Colonic mucosa (tissue), 4 donors: ENCODE data around the gene FMC1. TPM values are rescaled to one million over a fixed set of nuclear protein-coding genes. Genes with fewer than 3 reads are reported as not detected.

ENCODE experiments used
- DNase-seq: peaks from one replicate; pipeline ENCODE4 v3.0.0-alpha.2; 2020
- H3K27ac ChIP-seq: fragments of 200-600 bp; one replicate; pipeline ENCODE4 v1.8.0; 2021
- H3K27me3 ChIP-seq: fragments of 200-600 bp; one replicate; pipeline ENCODE4 v1.8.0; 2021
- H3K36me3 ChIP-seq: fragments of 200-600 bp; one replicate; pipeline ENCODE4 v1.8.0; 2021
- H3K4me1 ChIP-seq: fragments of 200-600 bp; one replicate; pipeline ENCODE4 v1.8.0; 2021; ENCODE audit warnings: mild to moderate bottlenecking
- H3K4me3 ChIP-seq: fragments of 200-600 bp; one replicate; pipeline ENCODE4 v1.8.0; 2021
- H3K9ac ChIP-seq, 2 donors: one replicate each; pipeline ENCODE4 v1.7.0; 2013; ENCODE audit warnings: control low read depth in 2 of 2, low read depth in 2 of 2, low read length in 2 of 2
- H3K9me3 ChIP-seq: fragments of 200-600 bp; one replicate; pipeline ENCODE4 v1.8.0; 2021
- intact Hi-C: fragments of 100-400 bp; cut with DNase I; formaldehyde crosslinking; loops from one replicate; pipeline ENCODE4 v1.14.1; 2022
- total RNA-seq, 2 donors: library from RNA; stranded (reverse); fragmentation: NEBNext Ultra II Directional in 1 of 2; extraction: Animal tissue kit (Norgen Biotek cat#: 25700) in 1 of 2; gene quantifications; one replicate each; pipeline ENCODE4 v1.2.1, GENCODE V29; 2021
- TF ChIP-seq, protein P1 (sequence below): fragments of 200-600 bp; IDR thresholded peaks from one replicate; pipeline ENCODE4 v1.8.0; 2022; ENCODE audit warnings: antibody characterized with exemption, mild to moderate bottlenecking
- donor health status: healthy.
- donor health status: DM: no; HTN: no; CAD: no.
- donor health status: DM: no; HTN: no; CAD: no.

FMC1 gene
- total RNA-seq, 2 donors from 2014 or later: 21.6 to 23.0 TPM

DNA sequence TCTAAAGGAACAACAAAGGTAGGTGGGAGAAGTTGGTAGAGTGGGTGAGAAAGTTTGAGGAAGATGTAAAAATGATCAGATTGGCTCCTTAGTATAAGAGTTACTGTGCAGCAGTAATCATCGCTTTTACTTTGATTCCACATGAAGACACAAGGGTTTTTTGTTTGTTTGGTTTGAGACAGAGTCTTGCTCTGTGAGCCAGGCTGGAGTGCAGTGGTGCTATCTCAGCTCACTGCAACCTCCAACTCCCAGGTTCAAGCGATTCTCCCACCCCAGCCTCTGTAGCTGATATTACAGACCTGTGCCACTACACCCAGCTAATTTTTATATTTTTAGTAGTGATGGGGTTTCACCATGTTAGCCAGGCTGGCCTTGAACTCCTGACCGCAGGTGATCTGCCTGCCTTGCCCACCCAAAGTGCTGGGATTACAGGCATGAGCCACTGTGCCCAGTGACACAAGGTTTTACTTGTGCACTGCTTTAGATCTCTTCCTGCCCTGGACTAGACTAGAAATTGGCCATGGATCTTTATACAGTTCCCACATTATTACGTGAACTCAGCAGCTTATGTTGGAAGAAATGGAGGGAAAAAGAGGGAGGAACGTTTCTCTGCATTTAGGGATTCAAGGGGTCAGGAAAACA, 29.3 kb downstream of the FMC1 start:
- H3K4me3 ChIP-seq: no peak overlapping the region
- DNase-seq: no peak
- H3K36me3 ChIP-seq: no peaks in the 10 kb centered on the region
- no peak overlapping the region for H3K9ac ChIP-seq
- no peaks in the 10 kb centered on the region for H3K27me3 ChIP-seq
- no peaks in the 10 kb centered on the region for H3K4me1 ChIP-seq
- H3K9me3 ChIP-seq: no peaks in the 10 kb centered on the region
- TF ChIP-seq, protein P1, sequence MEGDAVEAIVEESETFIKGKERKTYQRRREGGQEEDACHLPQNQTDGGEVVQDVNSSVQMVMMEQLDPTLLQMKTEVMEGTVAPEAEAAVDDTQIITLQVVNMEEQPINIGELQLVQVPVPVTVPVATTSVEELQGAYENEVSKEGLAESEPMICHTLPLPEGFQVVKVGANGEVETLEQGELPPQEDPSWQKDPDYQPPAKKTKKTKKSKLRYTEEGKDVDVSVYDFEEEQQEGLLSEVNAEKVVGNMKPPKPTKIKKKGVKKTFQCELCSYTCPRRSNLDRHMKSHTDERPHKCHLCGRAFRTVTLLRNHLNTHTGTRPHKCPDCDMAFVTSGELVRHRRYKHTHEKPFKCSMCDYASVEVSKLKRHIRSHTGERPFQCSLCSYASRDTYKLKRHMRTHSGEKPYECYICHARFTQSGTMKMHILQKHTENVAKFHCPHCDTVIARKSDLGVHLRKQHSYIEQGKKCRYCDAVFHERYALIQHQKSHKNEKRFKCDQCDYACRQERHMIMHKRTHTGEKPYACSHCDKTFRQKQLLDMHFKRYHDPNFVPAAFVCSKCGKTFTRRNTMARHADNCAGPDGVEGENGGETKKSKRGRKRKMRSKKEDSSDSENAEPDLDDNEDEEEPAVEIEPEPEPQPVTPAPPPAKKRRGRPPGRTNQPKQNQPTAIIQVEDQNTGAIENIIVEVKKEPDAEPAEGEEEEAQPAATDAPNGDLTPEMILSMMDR: no peak
- no peak overlapping the region for H3K27ac ChIP-seq
- intact Hi-C loops: no loop called here

DNA sequence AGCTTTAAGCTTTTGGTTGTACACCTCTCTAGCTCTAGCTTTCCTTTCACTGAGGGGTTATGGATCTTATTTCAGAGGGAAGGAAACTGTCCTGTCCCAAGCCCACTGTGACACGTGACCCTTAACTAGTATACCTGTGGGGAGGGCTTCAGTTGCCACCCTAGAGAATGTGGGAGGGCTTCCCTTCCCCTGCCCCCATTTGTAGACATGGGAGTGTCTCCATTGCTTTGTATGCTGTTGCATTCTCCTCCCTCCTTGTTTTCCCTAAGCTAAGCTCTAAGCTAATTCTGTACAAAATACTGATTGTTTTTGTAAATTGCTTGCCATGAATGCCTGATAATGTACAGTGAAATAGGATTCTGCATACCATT, 29.8 kb downstream of the FMC1 start:
- no peaks in the 10 kb centered on the region for H3K4me1 ChIP-seq
- H3K4me3 ChIP-seq: no peak overlapping the region
- no peak overlapping the region for H3K27ac ChIP-seq
- no peaks in the 10 kb centered on the region for H3K36me3 ChIP-seq
- no peaks in the 10 kb centered on the region for H3K9me3 ChIP-seq
- DNase-seq: no peak
- TF ChIP-seq, protein P1: no peak
- intact Hi-C loops: no loop called here
- H3K27me3 ChIP-seq: no peaks in the 10 kb centered on the region
- H3K9ac ChIP-seq: no peak overlapping the region

- Histone ChIP-seq H3K9ac (no peak overlapping the region), H3K4me3 (no peak overlapping the region), H3K9me3 (no peaks in the 10 kb centered on the region), H3K36me3 (no peaks in the 10 kb centered on the region), H3K27ac (no peak overlapping the region), H3K4me1 (no peaks in the 10 kb centered on the region), H3K27me3 (no peaks in the 10 kb centered on the region)
- TF ChIP-seq, protein P1: no peak
- no peak for DNase-seq
- intact Hi-C loops: no loop called here
Observed at GRCh38 chr7:139374246-139374645, 33.1 kb downstream of the FMC1 start.

- no peak overlapping the region for H3K9ac ChIP-seq
- intact Hi-C loops: no loop called here
- H3K4me3 ChIP-seq: no peak overlapping the region
- H3K27me3 ChIP-seq: no peaks in the 10 kb centered on the region
- TF ChIP-seq, protein P1: no peak
- H3K4me1 ChIP-seq: no peaks in the 10 kb centered on the region
- DNase-seq: no peak
- no peaks in the 10 kb centered on the region for H3K9me3 ChIP-seq
- H3K27ac ChIP-seq: no peak overlapping the region
- peaks cover 6% of the 10 kb centered on the region for H3K36me3 ChIP-seq
Observed at GRCh38 chr7:139382439-139382838, 41.3 kb downstream of the FMC1 start.

- no peaks in the 10 kb centered on the region for H3K9me3 ChIP-seq
- no peaks in the 10 kb centered on the region for H3K27me3 ChIP-seq
- no peak overlapping the region for H3K9ac ChIP-seq
- H3K4me3 ChIP-seq: no peak overlapping the region
- no peak overlapping the region for H3K27ac ChIP-seq
- no peaks in the 10 kb centered on the region for H3K4me1 ChIP-seq
- H3K36me3 ChIP-seq: peaks cover 6% of the 10 kb centered on the region
- intact Hi-C loops: no loop called here
- TF ChIP-seq, protein P1: no peak
- no peak for DNase-seq
Observed at GRCh38 chr7:139384611-139385010, 43.5 kb downstream of the FMC1 start.
